Dermis microvascular lymphatic vessel endothelial cell (primary cell): ENCODE data around the gene KIF7. TPM values are rescaled to one million over a fixed set of nuclear protein-coding genes. Genes with fewer than 3 reads are reported as not detected.
"Not testable (repeated sequence)": the region's sequence is repeated elsewhere in the genome, so short reads cannot be mapped to it uniquely, and the experiment has no call there.

Source experiments
- DNase-seq, 2 donors: peaks; one replicate each; pipeline versions ENCODE4 v3.0.0 to v3.0.0-alpha.2; 2010; ENCODE audit warnings: low read depth in 2 of 2
- total RNA-seq: library from RNA; depleted of rRNA; stranded (reverse); fragments of >200 nt; gene quantifications from 2 replicates; pipeline ENCODE4 v1.2.1, GENCODE V29; 2014

Gene KIF7, protein sequence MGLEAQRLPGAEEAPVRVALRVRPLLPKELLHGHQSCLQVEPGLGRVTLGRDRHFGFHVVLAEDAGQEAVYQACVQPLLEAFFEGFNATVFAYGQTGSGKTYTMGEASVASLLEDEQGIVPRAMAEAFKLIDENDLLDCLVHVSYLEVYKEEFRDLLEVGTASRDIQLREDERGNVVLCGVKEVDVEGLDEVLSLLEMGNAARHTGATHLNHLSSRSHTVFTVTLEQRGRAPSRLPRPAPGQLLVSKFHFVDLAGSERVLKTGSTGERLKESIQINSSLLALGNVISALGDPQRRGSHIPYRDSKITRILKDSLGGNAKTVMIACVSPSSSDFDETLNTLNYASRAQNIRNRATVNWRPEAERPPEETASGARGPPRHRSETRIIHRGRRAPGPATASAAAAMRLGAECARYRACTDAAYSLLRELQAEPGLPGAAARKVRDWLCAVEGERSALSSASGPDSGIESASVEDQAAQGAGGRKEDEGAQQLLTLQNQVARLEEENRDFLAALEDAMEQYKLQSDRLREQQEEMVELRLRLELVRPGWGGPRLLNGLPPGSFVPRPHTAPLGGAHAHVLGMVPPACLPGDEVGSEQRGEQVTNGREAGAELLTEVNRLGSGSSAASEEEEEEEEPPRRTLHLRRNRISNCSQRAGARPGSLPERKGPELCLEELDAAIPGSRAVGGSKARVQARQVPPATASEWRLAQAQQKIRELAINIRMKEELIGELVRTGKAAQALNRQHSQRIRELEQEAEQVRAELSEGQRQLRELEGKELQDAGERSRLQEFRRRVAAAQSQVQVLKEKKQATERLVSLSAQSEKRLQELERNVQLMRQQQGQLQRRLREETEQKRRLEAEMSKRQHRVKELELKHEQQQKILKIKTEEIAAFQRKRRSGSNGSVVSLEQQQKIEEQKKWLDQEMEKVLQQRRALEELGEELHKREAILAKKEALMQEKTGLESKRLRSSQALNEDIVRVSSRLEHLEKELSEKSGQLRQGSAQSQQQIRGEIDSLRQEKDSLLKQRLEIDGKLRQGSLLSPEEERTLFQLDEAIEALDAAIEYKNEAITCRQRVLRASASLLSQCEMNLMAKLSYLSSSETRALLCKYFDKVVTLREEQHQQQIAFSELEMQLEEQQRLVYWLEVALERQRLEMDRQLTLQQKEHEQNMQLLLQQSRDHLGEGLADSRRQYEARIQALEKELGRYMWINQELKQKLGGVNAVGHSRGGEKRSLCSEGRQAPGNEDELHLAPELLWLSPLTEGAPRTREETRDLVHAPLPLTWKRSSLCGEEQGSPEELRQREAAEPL (N-terminal part only)
- total RNA-seq: 0.64 and 1.0 TPM in 2 replicates

DNA sequence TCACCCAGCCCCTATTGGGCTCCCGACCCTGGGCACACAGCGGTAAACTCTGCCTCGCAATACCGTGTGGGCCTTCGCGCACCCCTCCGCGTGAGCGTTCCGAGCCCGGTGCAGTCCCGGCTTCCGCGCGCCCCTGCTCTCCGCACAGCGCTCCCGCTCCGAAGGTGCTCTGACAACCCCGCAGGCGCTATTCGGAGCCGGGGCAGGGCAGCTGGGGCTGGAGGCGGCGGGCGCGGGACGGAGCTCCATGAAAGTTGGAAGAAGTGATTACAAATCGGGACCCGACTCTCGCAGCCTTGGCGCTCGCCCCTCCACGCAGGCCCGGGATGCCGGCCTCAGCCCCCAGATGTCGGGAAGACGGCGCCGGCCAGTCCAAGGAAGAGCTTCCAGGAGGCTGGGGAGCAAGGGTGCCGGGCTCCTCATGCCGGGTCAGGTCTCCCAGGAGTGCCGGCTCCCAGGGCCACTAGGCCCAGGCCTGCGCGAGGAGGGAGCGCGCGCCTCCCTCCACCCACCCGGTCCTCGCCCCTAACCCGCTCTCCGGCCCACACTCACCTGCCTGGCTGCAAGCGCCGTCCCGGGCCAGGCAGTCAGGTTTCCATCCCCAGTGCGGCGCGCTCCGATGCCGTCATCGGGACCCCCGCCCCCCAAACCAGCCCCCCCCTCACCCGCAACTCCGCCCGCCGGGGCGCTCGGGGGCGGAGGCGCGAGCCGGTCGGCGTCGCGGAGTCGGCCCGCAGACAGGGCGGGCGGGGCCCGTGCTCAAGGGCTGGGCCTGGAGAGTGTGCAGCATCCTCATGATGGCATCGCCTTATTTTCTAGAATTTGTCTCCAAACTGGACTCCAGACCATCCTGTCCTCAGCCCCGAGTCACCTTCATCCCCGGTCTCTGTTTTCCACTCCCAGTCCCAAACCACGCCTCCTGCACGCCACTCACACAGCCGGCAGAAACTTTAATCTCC lies at the start of gene KIF7:
Gene KIF7, minus strand, starts transcription at position 621 of the 959 bp plus-strand sequence. CDS start 2,537 bp downstream, outside the sequence.
- peak in 1 of 2 donors; percentile 41 for DNase-seq

DNA sequence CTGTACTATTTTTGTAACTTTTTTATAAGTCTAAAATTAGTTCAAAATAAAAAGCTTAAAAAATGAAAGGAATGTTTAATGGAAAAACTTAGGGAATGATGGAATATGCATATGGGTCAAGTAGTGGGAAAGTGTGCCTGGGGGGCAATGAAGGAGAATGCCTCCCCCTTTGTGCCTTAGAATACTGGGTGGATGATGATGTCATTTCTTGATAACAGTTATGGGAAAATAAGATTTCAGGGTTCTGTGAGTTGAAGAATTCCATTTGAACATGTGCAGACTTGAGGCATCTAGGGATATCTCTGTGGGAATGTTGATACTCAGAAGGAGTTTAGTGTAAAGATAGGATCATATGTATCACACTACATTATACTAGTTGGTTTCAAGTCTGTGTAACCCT lies 49.1 kb upstream of the KIF7 start:
- DNase-seq: no peak

DNA sequence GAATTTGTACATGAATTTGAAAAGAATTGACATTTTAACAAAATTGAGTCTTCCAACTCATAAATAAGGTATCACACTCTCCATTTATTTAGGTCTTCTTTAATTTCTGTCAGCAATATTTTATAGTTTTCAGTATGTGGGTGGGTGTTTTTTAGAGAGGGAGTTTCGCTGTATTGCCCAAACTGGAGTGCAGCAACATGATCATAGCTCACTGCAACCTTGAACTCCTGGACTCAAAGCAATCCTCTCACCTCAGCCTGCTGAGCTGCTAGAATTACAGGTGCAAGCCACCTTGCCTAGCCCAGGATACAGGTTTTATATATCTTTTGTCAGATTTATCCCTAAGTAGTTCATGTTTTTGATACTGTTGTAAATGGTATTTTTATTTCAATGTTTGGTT lies 39.9 kb upstream of the KIF7 start:
- DNase-seq: no peak

DNA sequence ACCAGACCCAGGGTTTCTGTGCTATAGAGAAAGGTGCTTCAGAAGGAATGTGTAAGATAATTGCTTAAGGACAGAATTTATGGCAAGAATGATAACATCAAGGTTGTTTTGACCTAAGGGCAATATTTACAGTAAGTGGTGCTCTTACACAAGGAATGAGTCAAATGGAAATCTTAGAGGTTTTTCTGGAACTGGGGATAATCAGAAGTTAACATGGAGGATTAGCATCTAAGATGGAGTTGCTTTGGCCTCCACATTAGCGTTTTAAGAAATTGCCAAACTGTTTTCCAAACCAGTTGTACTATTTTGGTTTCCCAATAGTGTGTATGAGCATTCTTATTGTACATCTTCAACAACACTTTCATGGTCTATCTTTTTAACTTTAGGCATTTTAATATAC lies 38.4 kb upstream of the KIF7 start:
- no peak for DNase-seq

DNA sequence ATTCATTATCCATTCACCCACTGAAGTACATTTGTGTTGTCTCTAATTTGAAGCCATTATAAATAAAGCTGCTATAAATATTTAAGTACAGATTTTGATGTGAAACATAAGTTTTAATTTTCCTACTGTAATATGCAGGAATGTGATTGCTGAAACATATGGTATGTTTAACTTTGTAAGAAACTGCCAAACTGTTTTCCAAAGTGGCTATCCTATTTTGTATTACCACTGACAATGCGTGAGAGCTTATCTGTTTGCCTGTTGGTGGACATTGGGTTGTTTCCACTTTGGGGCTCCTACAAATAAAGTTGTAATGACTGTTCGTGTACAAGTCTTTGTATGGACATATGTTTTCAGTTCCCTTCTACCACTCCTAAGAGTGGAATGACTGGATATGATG lies 37.8 kb upstream of the KIF7 start:
- DNase-seq: no peak

DNA sequence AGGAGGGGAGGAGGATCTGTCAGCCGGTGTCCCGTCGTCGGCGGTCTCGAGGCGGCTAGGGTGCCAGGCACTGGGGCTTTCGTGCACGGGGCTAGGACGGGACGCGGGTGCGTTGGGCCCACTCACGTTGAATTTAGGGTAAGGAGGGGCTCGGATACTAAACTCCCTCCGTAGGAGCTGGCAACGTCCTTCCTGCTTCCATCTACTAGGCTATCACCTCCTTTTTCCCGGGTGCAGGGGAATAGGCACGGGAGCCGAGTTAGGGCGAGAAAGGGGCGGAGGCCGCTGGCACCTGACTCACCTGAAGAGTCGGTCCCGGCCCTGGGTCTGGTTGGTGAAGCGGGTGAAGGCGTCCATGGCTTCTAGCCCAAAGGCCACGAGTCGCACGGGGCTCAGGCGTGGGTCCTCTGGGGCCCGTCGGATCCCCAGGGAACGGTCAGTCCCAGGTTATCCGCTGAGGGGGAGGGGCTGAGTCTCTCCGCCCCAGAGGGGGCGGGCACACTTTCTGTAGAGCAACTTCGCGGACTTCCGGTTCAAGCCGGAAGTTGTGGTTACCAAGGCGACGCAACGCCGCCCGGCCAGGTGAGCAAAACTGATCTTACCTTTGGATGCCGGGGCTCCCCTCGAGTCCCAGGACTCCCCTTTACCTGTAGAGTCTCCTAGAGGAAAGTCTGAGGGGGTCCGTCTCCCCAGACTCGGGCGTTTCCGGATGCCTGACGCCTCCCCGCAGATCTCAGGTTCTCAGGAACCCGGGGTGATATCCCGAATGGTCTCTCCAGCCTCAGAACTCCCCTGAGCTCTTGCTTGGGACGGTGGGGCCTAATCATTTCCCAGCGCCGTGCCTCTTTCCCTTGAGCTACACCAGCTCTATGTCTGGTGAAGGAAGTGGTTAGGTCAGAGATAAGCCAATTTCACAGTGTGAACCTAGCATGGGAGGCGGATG lies 35.3 kb upstream of the KIF7 start, which contains the start of the genes PEX11A and WDR93:
Gene PEX11A, minus strand, starts transcription at position 479 of the 943 bp plus-strand sequence. Its CDS starts 122 bp downstream, at position 357.
Gene WDR93, plus strand, starts transcription at position 536 of the 943 bp plus-strand sequence. CDS start 10,936 bp downstream, outside the sequence.
- DNase-seq: peak; percentile 45 to 48

DNA sequence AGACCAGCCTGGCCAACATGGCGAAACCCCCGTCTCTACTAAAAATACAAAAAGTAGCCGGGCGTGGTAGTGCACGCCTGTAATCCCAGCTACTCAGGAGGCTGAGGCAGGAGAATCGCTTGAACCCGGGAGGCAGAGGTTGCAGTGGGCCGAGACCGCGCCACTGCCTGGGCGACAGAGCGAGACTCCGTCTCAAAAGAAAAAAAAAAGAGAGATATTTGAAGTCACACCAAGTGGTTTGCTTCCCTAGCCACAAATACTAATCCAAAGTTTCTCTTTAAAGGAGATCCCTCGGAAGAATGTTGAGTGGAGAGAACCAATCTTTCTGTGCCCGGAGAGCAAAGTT lies 34.6 kb upstream of the KIF7 start:
- not testable (repeated sequence) for DNase-seq

DNA sequence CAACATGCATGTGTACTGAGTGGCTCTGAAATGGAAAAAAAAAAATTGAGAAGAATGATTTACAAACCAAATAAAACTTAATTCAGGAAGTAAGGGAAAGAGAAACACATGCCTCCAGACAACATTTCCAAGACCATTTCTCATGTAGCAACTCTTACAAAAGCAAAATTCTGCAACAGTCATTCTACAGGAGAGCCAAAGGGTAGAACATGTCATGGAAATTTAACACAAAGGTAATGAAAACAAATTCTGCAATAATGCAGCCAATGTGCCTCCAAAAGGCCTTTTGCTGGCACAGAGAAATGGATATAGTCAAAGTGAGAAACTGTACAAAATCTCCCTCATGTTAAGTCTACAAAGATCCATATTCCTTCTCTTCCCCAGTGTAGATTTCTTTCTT lies 31.3 kb upstream of the KIF7 start:
- no peak for DNase-seq

DNA sequence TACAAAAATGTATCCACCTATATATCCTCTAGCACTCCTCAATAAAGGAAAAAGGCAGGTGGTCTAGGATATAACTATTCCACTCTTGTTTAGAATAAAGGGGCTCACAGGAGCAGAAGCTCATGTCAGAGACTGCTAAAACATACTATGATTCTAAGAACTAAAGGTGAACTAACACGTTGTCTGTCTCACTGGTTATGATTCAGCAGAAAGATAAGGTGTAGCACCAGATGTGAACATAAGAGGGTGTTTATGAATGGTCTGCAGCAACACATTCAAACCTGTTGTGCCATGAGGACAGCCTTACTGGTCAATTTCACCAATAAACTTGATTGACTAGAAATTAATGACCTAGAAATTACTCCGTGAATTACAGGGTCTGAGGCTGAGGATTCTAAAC lies 30.7 kb upstream of the KIF7 start:
- DNase-seq: no peak

DNA sequence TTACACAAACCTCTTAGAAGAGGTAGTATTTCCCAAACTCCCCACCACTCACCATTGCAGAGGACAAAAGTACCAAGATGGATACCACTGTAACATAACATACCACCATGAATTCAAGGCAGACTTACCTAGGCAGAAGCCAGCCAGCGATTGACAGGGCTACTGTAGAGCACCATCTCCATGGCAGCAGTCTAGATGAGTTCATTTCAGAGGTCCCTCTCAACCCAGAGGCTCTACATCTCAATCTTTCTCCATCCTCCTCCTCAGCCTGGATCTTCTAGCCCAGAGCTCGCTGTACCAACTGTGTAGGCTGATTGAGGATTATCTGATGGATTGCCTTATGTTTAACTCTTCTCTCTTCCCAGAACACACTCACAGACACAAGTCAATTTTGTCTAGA lies 25.9 kb upstream of the KIF7 start:
- no peak for DNase-seq

DNA sequence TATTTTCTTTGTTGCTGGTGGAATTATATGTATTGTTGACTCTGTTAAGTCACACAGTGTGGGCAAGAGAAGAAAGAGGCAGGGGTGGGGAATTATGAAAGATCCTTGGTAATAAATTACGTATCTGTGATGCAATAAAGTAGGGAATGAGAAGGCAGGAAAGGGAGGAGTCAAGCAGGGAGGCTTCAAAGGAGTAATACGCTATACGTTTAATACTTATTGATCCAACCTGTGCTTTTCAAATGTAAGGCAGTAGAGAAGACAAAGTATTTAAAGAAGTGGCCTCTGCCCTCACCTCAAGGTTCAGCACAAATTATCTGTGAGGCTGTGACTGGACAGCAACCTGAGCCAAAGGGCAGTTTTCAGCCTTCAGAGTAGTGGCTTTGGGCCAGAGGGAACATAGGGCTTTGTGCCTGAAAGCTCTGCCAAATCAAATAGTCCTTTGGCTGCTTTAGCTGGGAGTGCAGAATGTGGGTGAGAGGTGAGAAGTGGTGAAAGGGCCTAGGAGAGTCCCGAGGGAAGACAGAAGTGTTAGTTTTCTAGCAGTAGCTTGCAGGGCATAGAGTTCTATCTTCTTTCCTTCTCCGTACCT lies 25.1 kb upstream of the KIF7 start:
- peak; percentile 40 to 51 for DNase-seq

DNA sequence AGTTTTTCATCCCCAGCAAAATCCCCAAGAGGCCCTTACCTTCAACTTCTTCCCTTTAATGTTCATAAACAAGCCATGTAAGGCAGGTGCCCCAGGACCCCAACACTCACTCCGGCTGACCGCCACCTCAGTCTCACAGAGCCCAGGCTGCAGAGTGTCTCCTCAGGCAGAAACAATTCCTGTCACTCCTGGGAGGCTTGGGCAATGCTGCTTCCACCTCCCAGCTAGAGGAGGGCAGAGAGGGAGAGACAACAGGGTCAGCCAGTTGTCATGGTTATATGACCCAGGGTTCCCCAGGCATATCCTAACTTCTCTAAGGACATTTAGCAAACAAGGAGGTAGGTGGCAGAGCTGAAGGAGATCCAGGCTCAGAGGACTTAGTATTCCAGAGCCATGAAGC lies 23.9 kb upstream of the KIF7 start, which contains the start of gene PLIN1:
Gene PLIN1, minus strand, starts transcription at position 156 of the 400 bp plus-strand sequence. CDS start 1,878 bp downstream, outside the sequence.
- no peak for DNase-seq

DNA sequence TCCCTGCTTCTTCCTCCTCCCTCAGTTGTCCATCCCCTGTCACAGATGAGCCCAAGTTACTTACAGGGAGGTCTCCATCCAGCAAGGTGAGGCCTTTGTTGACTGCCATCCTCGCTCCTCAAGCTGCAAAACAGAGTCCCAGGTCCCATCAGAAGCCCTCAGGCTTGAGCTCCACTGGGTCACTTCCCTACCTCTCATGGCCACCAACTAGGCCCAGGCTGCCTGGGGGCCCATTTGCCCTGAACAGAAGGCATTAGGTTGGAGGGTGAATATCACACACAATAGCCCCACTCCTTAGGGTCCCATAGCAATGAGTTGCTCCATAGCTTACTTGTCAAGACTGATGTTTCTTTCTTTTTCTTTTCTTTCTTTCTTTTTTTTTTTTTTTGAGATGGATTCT lies 22.1 kb upstream of the KIF7 start:
- DNase-seq: no peak

DNA sequence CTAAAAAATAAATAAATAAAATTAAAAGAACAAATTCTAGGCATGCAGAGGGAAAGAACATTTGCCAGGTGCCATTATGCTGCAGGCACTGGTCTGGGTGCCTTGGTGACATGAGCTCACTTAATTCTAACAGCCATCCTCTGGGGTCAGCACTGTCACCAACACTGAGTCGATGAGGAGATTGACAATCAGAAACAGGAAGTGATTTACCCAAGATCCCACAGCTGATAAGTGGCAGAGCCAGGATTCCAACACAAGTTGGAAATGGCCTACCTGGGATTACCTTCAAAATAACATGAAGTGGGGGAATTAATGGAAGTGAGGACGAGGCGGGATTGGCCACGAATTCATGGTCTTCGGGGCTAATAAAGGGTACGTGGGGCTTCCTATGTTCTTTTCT lies 20.3 kb upstream of the KIF7 start:
- no peak for DNase-seq

DNA sequence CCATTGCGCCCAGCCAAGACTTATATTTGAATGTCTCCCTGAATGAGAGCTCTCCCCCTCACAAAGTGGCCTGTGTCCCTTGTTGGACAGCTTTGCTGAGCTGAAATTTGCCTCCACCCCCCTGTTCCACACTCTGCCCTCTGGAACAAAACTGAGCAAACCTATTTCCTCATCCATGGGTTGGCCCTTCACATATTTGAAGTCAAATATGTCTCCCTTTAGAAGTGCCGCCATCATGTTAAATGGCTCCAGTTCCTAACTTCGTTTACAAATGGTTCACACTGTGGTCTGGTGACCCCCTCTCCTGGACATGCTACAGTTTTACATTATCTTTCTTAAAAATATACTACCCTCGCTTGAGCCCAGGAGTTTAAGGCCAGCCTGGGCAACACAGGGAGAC lies 19.3 kb upstream of the KIF7 start:
- no peak for DNase-seq

DNA sequence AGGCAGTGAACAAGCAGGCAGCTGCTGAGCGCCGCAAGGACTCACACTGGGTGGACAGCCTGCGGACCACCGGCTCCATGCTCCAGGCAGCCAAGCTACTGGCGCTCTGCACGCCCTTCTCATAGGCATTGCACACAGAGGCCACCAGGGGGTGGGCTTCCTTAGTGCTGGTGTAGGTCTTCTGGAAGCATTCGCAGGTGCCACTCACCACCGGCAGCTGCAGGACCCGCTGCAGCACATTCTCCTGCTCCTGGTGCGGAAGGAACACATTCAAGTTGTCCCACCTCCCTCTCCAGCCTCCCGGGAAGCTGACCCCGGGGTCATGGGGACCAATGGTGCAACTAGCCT lies 17.9 kb upstream of the KIF7 start:
- peak in 1 of 2 donors; percentile 49 for DNase-seq

DNA sequence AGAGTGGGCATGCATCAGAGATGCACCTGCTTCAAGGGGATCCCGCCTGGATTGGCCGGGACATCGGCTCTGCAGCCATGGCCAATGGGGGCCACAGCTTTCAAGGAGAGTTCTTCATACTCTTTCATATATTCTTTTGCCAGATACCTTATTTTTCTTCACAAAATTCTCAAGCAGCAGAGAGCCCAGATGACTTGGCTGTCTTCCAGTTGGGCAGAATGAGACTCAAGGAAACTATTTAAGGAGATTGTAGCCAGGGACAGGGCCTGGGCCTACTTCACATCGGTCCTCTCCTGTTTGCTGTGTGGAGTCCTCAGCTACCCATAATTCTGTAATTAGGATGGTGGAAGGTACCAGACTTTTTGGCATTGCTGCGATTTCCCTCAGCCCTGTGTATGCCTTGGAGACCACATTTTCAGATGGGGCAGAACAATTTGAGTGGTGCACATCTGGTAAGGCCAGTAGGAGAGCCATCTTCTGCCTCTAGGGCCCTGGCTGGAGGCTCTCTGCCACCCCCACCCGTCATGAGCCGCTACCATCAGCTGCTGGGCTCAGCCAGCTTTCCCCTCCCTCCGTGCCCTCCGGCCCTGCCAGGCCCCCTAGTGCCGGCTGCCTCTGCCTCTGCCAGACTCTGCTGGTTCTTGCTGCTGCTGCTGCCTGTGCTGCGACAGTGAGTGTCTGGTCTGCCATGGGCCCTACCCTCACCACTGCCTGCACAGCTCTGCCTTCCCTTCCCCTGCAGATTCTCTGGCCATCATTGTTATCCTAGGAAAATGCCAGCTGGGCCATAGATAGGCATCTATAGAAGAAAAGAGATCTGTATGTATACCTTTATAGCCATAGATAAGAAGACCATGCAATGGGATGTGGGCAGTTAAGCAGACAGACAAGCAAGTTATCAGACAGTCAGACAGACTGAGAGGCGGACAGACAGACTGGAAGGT lies 17.2 kb upstream of the KIF7 start:
- DNase-seq: no peak

DNA sequence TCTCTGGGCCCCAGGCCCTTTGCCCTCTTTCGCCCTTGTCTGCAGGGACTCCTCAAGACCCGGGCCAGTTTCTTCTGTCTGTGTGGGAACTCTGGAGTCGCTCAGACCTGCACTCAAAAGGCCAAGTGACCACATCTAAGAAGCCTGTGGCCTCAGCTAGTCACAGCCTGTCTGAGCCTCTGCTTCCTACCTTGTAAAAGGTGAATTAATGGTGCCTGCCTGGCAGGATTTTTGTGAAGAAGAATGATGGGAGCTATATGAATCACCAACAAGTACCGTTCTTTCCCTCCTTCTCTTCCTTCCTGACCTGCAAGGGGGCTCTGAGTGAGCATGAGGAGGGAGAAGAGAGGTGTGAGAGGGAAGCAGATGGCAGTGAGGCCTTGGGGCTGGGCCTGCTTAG lies 16.4 kb upstream of the KIF7 start:
- DNase-seq: no peak
